GM21390 (cell line): ENCODE data around the gene PRKG1.
"Not testable (repeated sequence)": the region's sequence is repeated elsewhere in the genome, so short reads cannot be mapped to it uniquely, and the experiment has no call there.

Experiments used
- ATAC-seq: cut with Tn5 transposase; IDR thresholded peaks from one replicate; pipeline ENCODE4 v1.9.1; 2021; ENCODE audit not compliant: unreplicated experiment

PRKG1 gene

GRCh38 chr10:51716981-51717380 lies 642.7 kb downstream of the PRKG1 start:
- no peak for ATAC-seq

DNA sequence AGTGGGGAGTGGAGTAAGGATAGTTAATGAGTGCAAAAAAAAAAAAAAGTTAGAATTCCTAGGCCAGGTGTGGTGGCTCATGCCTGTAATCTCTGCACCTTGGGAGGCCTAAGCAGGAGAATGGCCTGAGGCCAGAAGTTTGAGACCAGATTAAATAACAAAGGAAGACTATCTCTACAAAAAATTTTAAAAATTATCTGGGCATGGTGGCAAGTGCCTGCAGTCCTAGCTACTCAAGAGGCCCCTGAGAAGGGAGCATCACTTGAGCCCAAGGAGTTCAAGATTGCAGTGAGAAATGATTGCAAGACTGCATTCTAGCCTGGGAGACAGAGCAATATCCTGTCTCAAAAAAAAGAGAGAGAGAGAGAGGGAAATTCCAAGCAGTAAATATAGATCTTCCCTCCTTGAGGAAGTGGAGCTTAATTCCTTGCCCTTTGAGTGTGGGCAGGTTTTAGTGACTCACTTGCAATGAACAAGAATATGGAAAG lies 644.6 kb downstream of the PRKG1 start:
- no peak for ATAC-seq

DNA sequence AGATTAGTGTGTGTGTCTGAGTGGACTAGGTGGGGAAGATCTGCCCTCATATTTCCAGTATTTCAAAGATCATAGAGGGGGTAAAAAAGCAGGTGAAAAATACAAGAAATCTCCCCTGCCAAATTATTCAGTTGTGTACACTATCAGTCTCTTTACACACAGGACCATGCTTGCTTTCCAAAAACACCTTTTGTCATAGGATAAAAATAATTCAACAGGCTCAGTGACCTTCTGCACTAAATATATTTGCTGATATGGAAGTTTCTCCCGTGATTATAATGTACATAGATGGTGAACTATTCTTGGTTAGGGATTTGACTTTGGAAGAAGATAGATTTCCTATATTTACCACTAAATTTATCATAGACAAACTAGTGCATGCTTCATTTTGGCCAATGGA lies 649.8 kb downstream of the PRKG1 start:
- ATAC-seq, result no peak

DNA sequence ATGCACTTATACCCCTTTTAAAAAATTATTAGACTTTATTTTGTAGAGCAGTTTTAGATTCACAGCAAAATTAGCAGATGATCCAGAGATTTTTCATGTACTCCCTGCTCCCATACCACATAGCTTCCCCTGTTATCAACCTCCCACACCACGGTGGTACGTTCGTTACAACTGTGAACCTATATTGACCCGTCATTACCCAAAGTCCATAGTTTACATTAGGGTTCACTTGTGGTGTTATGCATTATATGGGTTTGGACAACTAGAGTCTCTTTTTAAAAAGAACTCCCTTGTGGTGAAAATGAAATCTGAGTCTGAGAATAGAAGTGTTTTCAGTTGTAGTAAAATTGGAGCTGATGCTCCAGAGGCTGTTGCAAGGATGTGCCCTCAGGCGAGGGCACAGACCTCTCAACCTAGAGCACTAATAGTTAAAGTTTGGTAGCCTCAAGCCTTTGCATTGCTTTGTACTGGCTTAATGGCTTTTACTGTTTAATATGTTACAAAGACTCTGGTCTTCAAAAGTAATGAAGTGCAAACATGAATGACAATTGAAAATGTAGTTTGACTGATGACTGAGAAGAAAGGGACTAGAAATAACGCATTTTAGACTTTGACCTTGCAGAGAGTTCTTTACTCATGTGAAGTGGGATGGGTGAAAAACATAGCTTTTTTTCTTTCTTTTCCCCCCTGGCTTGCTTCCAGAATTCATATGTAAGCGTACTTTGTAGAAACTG lies 655.7 kb downstream of the PRKG1 start:
- ATAC-seq, result no peak

DNA sequence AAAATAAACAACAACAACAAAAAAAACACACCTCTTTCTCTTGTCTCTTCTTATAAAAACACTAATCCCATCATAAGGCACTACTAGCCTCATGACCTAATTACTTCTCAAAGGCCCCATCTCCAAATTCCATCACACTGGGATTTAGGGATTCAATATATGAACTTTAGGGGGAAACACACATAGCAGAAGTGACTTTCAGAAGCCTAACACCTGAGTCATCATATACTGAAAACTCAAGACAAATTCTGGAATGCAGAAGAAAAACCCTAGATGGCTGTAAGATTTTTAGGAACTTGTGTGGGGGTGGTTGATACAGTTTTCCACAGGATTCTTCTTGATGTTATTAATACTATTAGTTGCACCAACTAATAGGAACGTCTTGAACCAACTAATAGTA lies 658.8 kb downstream of the PRKG1 start:
- no peak for ATAC-seq

- peak; percentile 94 for ATAC-seq
Measured at GRCh38 chr10:51743146-51743545, 668.9 kb downstream of the PRKG1 start.

- peak; percentile 50 for ATAC-seq
Measured at GRCh38 chr10:51744235-51745000, 670.1 kb downstream of the PRKG1 start.

- ATAC-seq, result no peak
Measured at GRCh38 chr10:51745397-51745796, 671.1 kb downstream of the PRKG1 start.

DNA sequence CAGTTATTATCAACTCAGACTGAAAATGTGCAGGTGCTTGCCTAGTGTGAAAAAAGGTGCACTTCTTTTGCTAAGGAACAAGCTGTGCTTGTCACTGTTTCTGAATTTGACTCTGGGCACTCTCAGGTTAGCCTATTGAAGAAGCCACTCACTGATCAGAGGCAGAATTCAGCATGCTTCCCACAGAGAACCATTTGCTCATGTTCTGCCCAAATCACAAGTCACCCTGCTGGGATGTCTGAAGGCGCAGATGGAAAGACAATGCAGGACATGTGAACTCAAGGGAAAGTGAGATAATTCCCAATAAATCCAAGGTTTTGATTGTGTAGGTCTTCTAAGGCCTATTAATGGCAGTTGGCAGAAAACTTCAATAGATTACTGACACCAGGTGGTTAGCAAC lies 672.9 kb downstream of the PRKG1 start:
- no peak for ATAC-seq

- ATAC-seq, result no peak
Measured at GRCh38 chr10:51748959-51749358, 674.7 kb downstream of the PRKG1 start.

DNA sequence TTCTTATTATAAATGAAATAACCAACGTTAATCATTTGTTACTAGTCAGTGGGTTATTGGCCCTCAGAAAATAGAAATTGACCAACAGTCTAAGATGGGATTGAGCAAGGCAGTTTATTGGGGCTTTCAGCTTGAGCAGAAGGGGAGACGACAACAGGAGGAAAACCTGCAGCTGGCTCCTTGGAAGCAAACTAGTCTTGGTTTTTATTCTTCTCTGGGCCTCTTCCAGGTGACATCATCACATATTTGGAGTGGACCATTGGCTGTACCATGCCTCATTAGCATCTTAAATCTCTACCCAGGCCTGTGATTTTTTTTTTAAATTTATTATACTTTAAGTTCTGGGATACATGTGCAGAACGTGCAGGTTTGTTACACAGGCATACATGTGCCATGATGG lies 684.1 kb downstream of the PRKG1 start:
- ATAC-seq, result no peak

- ATAC-seq, result not testable (repeated sequence)
Measured at GRCh38 chr10:51758838-51759237, 684.6 kb downstream of the PRKG1 start.

DNA sequence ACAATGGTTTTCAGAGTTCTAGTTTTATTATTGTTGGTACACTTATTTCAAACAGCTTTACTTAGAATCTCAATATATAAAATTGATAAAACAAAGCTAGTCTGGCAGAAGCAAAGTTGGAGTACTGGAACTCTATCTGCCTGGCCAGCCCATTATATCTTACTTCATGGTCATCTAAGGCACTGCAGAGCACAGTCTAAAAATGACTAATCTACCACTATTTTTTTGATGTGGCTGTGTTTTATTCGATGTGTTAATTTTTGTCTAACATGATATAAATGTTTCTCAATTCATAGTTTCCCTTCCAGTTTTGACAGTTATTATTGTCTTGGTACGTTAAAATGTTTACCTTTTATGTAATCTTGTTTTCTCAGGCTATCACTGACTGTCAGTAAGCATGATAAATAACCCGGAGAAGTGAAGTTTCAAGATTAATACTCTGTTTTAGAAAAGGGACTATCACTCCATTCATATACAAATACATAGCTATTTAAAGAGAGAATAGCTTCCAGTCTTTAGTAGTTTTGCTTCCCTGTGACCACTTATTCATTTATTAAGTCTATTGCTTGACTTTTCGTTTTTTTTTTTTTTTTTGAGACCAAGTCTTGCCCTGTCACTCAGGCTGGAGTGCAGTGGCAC lies 685.7 kb downstream of the PRKG1 start:
- ATAC-seq, result no peak

GRCh38 chr10:51760864-51761640 lies 686.8 kb downstream of the PRKG1 start:
- no peak for ATAC-seq

GRCh38 chr10:51763746-51764145 lies 689.5 kb downstream of the PRKG1 start:
- no peak for ATAC-seq

DNA sequence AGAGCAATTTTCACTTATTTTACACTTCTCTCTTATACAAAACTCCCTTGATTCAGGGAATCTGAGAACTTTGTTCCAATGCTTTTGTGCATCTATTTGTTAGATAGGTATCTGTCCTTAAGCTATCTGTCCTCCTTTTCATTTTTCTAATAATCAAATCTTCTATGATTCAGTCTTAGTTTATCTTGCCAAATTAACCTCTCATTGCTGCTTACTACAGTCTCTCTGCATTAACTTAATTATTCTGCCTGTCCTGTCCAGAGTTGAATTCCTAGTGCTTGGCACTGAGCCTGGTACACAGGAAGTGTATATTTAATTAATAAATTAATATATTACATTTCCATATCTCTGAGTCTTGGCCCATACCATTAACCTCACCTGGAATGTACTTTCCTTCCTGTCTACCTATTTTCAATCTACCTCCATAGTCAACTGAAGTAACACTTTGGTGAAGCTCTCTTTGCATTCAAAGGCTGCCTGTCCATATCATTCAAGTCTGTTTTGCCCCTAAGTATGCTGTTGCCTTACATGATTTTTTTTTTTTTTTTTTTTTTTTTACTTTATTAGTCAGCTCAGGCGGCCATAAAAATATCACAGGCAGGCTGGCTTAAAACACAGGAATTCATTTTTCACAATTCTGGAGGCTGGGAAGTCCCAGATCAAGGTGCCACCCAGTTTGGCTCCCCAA lies 691.1 kb downstream of the PRKG1 start:
- no peak for ATAC-seq

- ATAC-seq, result no peak
Measured at GRCh38 chr10:51766423-51767102, 692.3 kb downstream of the PRKG1 start.

- ATAC-seq, result no peak
Measured at GRCh38 chr10:51767103-51767763, 692.9 kb downstream of the PRKG1 start.

DNA sequence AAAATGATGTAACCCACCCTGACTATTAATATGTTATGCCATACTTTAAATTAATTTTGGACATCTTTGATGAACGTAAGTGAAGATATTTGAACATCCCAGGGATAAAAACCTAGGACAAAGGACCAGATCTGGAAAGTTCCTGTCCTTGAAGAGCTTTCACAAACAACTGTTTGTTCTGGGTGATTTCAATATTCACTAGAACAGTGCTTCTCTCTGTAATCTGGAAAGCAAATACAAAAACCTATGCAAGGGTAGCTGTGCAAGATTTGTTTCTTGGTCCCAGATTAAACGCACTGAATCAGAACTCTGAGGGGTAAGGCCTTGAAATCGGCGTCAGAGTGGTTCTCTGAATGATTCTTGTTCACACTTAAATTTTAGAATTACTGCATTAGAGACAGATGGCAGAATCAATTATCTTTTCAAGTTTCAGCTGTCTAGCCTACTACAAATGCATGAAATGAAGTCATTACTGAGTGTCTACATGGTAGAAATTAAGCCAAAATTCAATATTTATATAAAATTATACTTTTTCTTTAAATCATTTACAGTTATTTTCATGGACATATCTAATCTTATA lies 694.7 kb downstream of the PRKG1 start:
- ATAC-seq, result no peak
